ENCODE data around the gene SRRM5. TPM values are rescaled to one million over a fixed set of nuclear protein-coding genes. Genes with fewer than 3 reads are reported as not detected.
A peak's percentile ranks its signal among the peaks of the same experiment; 100 is the strongest.

The SRRM5 gene
- total and polyA plus RNA-seq, 2 of the 13 experiments (the other 11 are each of a cell fraction or from before 2014, with no cell fraction given), result 0.11 to 0.16 TPM

- TF ChIP-seq, protein P1, sequence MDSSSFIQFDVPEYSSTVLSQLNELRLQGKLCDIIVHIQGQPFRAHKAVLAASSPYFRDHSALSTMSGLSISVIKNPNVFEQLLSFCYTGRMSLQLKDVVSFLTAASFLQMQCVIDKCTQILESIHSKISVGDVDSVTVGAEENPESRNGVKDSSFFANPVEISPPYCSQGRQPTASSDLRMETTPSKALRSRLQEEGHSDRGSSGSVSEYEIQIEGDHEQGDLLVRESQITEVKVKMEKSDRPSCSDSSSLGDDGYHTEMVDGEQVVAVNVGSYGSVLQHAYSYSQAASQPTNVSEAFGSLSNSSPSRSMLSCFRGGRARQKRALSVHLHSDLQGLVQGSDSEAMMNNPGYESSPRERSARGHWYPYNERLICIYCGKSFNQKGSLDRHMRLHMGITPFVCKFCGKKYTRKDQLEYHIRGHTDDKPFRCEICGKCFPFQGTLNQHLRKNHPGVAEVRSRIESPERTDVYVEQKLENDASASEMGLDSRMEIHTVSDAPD (CRISPR knock-in tag; IDR thresholded peaks at IDR 0.05), result peak; percentile 76; the same call in 1 of the 2 replicates
- TF ChIP-seq, protein P2, sequence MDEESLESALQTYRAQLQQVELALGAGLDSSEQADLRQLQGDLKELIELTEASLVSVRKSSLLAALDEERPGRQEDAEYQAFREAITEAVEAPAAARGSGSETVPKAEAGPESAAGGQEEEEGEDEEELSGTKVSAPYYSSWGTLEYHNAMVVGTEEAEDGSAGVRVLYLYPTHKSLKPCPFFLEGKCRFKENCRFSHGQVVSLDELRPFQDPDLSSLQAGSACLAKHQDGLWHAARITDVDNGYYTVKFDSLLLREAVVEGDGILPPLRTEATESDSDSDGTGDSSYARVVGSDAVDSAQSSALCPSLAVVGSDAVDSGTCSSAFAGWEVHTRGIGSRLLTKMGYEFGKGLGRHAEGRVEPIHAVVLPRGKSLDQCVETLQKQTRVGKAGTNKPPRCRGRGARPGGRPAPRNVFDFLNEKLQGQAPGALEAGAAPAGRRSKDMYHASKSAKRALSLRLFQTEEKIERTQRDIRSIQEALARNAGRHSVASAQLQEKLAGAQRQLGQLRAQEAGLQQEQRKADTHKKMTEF (CRISPR knock-in tag; IDR thresholded peaks at IDR 0.05), result peak; percentile 83
- peak; percentile 78 for TF ChIP-seq ZNF275 (CRISPR knock-in tag; IDR thresholded peaks at IDR 0.05; ENCODE audit: borderline replicate concordance)
- no peak for TF ChIP-seq POLR2AphosphoS2 (IDR thresholded peaks at IDR 0.05; ENCODE audit: low read depth, low read length)
- TF ChIP-seq ZBTB8A (CRISPR knock-in tag; IDR thresholded peaks at IDR 0.05; ENCODE audit: borderline replicate concordance, low read depth), result peak; percentile 37; the same call in 1 of the 2 replicates
- TF ChIP-seq ZNF281 (CRISPR knock-in tag; IDR thresholded peaks at IDR 0.05; ENCODE audit: borderline replicate concordance), result no peak
- peak; percentile 86 for TF ChIP-seq ZBTB44 (CRISPR knock-in tag; IDR thresholded peaks at IDR 0.05)
- TF ChIP-seq, protein P3, sequence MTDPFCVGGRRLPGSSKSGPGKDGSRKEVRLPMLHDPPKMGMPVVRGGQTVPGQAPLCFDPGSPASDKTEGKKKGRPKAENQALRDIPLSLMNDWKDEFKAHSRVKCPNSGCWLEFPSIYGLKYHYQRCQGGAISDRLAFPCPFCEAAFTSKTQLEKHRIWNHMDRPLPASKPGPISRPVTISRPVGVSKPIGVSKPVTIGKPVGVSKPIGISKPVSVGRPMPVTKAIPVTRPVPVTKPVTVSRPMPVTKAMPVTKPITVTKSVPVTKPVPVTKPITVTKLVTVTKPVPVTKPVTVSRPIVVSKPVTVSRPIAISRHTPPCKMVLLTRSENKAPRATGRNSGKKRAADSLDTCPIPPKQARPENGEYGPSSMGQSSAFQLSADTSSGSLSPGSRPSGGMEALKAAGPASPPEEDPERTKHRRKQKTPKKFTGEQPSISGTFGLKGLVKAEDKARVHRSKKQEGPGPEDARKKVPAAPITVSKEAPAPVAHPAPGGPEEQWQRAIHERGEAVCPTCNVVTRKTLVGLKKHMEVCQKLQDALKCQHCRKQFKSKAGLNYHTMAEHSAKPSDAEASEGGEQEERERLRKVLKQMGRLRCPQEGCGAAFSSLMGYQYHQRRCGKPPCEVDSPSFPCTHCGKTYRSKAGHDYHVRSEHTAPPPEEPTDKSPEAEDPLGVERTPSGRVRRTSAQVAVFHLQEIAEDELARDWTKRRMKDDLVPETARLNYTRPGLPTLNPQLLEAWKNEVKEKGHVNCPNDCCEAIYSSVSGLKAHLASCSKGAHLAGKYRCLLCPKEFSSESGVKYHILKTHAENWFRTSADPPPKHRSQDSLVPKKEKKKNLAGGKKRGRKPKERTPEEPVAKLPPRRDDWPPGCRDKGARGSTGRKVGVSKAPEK (CRISPR knock-in tag; IDR thresholded peaks at IDR 0.05; ENCODE audit: borderline replicate concordance), result 0 out of 2 replicates have a peak, but pooled peaks have one; percentile 51
- no peak for TF ChIP-seq SRSF9 (IDR thresholded peaks at IDR 0.05; ENCODE audit: borderline replicate concordance, insufficient read depth, low read depth, low read length, poor library complexity, severe bottlenecking)
- TF ChIP-seq CHD4 (IDR thresholded peaks at IDR 0.05; ENCODE audit: borderline replicate concordance, low read length), result no peak
- TF ChIP-seq KDM5B (CRISPR knock-in tag; IDR thresholded peaks at IDR 0.05; ENCODE audit: borderline replicate concordance), result peak; percentile 96
- TF ChIP-seq, protein P4, sequence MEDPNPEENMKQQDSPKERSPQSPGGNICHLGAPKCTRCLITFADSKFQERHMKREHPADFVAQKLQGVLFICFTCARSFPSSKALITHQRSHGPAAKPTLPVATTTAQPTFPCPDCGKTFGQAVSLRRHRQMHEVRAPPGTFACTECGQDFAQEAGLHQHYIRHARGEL (CRISPR knock-in tag; IDR thresholded peaks at IDR 0.05), result no peak
- TF ChIP-seq SKI (IDR thresholded peaks at IDR 0.05; ENCODE audit: partially characterized antibody), result peak; percentile 58
- TF ChIP-seq IKZF4 (CRISPR knock-in tag; IDR thresholded peaks at IDR 0.05; ENCODE audit: borderline replicate concordance, low read depth, not compliant biosample characterization), result peak; percentile 57
Measured at GRCh38 chr19:43619262-43620060, 7.6 kb downstream of the SRRM5 start, which contains the start of gene ZNF428 (continued).

Measured in HepG2 (cell line).